HTERT RPE-1 (cell line): Measurements from ENCODE around the gene XRN2.
"Not testable (repeated sequence)": the region's sequence is repeated elsewhere in the genome, so short reads cannot be mapped to it uniquely, and the experiment has no call there.

Experiments used
- in situ Hi-C: fragments of 300-500 bp; cut with MboI; formaldehyde crosslinking; loops from 4 replicates; pipeline ENCODE4 v1.14.3; 2020; ENCODE audit warnings: low sequenced_read_pairs

XRN2 gene

DNA sequence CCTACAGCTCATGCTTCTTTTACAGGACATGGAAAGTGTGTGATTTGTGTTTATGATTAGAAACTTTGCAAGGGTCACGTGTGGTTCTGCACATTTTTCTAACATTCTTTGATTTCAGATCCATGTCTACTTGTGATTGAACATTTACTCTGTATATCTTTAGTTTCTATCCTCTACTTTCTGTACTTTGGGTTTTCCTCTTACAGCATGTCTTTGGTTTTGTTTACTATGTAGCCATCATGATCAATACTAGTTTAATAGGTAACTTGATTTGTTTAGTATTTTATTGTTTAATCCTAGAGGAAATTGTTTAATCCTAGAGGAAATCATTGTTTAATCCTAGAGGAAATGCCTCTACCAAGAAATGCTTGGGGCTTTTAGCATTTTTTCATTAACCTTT is 41.8 kb downstream of the XRN2 start:
- in situ Hi-C loops: no loop called here

GRCh38 chr20:21352703-21353102 is 49.6 kb downstream of the XRN2 start:
- in situ Hi-C loops: no loop called here

DNA sequence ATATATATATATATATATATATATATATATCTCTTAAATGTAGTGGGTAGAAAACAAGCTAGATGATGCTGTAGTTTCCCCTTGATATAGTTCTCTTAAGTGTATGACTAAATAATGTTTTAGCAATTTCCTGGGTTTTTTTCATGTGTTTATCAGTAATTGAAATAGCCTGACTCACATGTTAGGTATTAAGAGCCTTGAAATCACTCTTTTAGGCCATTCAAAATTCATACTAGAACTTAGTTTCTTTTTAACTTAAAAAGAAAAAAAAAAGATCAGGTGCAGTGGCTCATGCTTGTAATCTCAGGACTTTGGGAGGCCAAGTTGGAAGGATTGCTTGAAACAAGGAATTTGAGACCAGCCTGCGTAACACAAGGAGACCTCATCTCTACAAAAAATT is 50.1 kb downstream of the XRN2 start:
- in situ Hi-C loops: no loop called here

- in situ Hi-C loops: no loop called here
These were observed 52.9 kb downstream of the XRN2 start for GRCh38 chr20:21355981-21356380.

DNA sequence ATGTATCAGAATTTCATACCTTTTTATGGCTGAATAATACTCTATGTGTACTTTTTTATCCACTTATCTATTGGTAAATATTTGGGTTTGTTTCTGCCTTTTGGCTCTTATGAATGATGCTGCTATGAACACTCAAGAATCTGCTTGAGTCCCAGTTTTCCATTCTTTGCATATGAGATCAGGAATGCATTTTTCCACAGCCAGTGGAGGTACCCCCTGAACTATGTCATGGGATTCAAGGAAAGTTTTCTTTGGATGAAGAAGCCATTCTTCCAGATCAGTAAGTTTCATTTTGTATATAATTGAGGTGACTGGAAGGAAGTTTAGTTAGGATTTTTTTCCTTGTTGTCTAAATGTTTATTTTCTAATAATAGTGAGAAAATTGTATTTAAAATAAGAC is 53.3 kb downstream of the XRN2 start:
- in situ Hi-C loops: no loop called here

GRCh38 chr20:21357844-21358243 is 54.7 kb downstream of the XRN2 start:
- in situ Hi-C loops: no loop called here

DNA sequence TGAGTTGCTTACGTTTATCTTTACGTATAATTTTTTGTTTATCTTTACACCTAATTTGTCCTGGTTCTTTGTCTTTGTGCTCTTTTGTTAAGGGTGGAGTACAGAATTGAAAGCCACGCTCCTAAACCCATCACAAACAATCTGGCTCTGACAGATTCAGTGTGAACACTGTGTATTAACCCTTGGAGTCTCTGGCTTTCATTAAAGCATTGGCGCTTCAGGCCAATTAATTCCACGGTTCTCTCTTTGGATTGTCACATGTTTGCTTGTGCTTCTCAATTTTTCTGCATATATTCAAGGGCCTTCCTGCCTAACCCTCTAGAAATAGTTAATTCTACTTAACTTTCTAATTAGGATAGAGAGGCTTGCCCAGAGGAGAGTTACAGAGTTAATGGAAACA is 55.6 kb downstream of the XRN2 start:
- in situ Hi-C loops: no loop called here

GRCh38 chr20:21360705-21361104 is 57.6 kb downstream of the XRN2 start:
- in situ Hi-C loops: no loop called here

GRCh38 chr20:21361266-21361665 is 58.1 kb downstream of the XRN2 start:
- in situ Hi-C loops: no loop called here

- in situ Hi-C loops: no loop called here
These were observed 61.3 kb downstream of the XRN2 start for GRCh38 chr20:21364413-21364812.

DNA sequence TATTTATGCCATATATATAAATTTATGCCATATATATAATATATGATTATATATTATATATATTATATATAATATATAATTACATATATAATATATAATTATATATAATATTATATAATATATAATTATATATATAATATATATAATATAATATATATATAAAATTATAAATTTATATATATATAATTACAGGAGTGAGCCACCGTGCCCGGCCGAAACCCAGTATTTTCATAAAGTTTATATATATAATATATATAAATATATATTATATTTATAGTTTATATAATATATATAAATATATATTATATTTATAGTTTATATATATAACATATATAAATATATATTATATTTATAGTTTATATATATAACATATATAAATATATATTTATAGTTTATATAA is 62.6 kb downstream of the XRN2 start:
- in situ Hi-C loops: no loop called here

- in situ Hi-C loops: not testable (repeated sequence)
These were observed 63.1 kb downstream of the XRN2 start for GRCh38 chr20:21366273-21366672.

GRCh38 chr20:21368791-21369190 is 65.7 kb downstream of the XRN2 start:
- in situ Hi-C loops: no loop called here

- in situ Hi-C loops: no loop called here
These were observed 68.1 kb downstream of the XRN2 start for GRCh38 chr20:21371193-21371592.

- in situ Hi-C loops: no loop called here
These were observed 68.9 kb downstream of the XRN2 start for GRCh38 chr20:21372016-21372415.

GRCh38 chr20:21373436-21373835 is 70.3 kb downstream of the XRN2 start:
- in situ Hi-C loops: no loop called here

GRCh38 chr20:21376626-21377025 is 73.5 kb downstream of the XRN2 start:
- in situ Hi-C loops: no loop called here

DNA sequence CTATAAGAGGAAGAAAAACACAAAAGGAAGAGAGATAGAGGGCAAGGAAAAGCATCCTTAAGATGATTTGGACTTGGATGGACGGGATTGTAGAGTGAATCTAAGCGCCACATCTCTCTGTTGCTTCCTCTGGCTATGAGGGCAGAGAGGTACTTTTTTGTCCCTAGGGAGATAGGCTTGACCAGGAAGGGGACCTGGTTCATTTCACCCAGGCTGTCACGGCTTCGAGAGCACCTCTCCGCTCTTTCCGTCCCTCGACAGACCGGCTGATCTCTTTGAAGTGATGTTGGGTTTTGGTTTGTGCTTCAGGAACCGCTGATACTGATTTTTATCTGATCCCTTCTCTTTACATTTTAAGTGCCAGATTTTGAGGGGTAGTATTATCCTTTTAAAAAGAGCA is 74.6 kb downstream of the XRN2 start:
- in situ Hi-C loops: no loop called here

DNA sequence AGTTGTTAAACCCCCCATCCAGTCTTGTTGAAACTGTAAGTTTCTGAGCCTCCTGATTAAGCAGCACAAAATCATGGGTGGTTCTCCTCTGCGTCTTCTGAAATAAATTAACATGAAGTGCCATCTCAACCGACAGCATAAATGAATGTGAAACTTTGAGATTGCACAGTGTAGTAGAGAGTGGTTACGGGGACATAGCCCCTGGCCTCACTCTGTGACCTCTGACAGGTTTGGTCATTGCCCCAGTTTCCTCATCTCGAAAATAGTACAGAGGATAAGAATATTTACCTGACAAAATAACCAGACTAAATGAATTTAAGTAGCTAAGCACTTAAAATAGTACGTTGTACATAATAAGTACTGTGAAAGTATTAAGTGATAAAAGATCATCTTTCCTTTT is 75.1 kb downstream of the XRN2 start:
- in situ Hi-C loops: no loop called here

DNA sequence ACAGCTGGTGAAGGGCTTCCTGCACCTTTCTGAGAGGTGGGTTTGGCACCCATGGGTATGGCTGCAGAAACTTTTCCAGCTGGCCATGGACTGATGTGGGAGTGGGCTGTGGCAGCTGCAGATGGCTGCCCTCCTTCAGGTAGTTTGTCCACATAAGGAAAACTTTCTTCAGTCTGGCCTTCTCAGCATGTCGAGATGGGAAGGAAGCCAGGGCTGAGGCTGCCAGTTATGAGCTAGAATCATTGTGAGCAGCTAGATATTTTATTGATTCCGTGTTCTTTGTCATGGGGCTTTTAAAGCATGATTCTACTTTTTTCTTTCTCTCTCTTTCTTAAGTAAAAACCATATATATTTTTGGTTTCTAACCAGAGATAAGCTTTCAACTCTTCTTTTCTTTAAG is 77.6 kb downstream of the XRN2 start:
- in situ Hi-C loops: no loop called here

DNA sequence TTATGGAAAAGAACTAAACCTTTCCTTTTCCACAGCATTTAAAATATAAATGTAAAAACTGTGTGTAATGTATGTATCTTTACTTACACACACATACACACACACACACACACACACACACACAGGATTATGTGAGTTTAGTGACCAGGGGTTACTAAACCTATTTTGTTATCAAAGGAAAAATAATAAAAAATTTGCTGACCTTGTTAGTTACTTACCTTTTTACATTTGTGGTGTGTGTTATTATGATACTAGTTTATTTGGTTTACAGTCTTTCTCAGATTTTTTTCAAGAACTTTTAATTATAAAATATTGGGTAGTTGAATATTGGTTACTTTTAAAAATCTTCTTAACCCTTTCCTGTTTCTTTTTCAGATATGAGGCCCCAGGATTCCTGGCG is 78.5 kb downstream of the XRN2 start:
- in situ Hi-C loops: no loop called here

GRCh38 chr20:21384308-21384892 is 81.3 kb downstream of the XRN2 start:
- in situ Hi-C loops: no loop called here

- in situ Hi-C loops: no loop called here
These were observed 83.0 kb downstream of the XRN2 start for GRCh38 chr20:21386111-21386510.

DNA sequence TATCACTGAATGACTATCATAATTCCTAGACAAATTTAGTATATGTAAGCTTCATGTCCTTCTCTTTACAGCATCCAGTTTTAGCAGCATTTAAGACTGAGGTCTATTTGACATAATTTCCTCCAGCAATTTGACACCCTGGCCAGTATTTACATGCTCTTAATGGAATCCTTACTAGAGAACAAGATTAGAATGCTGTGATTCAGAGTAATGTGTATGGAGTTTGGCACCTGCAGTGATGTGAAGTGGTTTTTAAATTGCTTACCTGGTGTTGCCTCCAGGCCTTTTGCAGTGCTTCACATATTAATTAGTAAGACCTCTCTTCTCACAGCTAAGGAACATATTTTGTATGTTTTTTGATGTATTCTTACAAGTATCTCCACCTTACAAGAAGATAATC is 84.4 kb downstream of the XRN2 start:
- in situ Hi-C loops: no loop called here
